Lower leg skin (tissue), 4 donors: ENCODE results near the gene WIPF2. TPM values are rescaled to one million over a fixed set of nuclear protein-coding genes. Genes with fewer than 3 reads are reported as not detected.

Experiments
- DNase-seq, 2 donors: peaks; one replicate each; pipeline ENCODE4 v3.0.0-alpha.2; 2019; ENCODE audit warnings: low spot score in 2 of 2
- H3K4me3 ChIP-seq: fragments of 200-600 bp; sonication (generic); 2 replicates; pipeline ENCODE4 v1.5.1; 2017; ENCODE audit warnings: mild to moderate bottlenecking, low read depth; ENCODE audit not compliant: poor library complexity, severe bottlenecking
- POLR2A ChIP-seq, 2 donors: fragments of 450-650 bp; IDR thresholded peaks; one replicate each; pipeline ENCODE4 v1.6.1; 2016 to 2017; ENCODE audit warnings: antibody characterized with exemption in 2 of 2, mild to moderate bottlenecking in 1 of 2, moderate library complexity in 1 of 2
- WGBS, 2 donors: methylation state at CpG; one replicate each; pipeline ENCODE4 v1.1.5; 2018; 5-methylcytosine and 5-hydroxymethylcytosine counted together
- intact Hi-C: fragments of 100-400 bp; cut with DNase I; formaldehyde crosslinking; loops from one replicate; pipeline ENCODE4 v1.15.0; 2023; ENCODE audit warnings: low total_unique reads
- total RNA-seq, 4 donors: library from RNA; depleted of rRNA; stranded (reverse); fragments of >200 nt; gene quantifications; one replicate each; pipeline ENCODE4 v1.1.0, GENCODE V29; 2016
- TF ChIP-seq, protein P1 (sequence below), 3 donors: fragments of 450-650 bp; IDR thresholded peaks; one replicate each; pipeline ENCODE4 v1.5.1; 2016; ENCODE audit warnings: antibody characterized with exemption in 3 of 3, mild to moderate bottlenecking in 3 of 3, moderate library complexity in 2 of 3

WIPF2 gene
- total RNA-seq, 4 donors from 2014 or later: 14.5 to 24.3 (median 18.5) TPM

DNA sequence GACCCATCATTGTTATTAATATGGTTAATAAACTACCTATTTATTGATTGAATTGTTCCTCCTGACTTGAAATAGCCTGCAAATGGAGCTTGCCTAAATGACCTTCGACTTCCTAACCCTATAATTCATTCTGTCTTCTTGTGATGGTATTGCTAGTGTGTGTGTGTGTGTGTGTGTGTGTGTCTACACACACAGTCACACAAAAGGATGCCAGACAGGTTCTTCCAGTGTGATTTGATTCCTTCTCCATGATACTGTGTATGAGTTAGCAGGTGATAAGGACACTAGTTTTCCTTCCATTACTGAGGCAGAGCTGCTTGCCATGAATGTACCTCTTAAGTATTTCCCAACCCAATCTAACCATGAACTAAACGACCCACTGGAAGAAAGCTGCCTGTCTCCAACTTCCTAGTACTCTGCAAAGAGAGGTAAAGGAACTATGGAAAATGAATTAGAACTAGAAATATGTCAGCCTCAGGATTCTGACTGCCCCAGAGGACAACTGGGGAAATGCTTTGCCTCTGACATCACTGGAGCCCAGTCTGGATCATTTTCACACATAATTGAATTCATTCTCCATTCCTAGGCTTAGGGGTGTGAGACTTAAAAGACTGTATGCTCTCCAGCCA lies 65.1 kb downstream of the WIPF2 start:
- intact Hi-C loops: no loop called here
- TF ChIP-seq, protein P1, sequence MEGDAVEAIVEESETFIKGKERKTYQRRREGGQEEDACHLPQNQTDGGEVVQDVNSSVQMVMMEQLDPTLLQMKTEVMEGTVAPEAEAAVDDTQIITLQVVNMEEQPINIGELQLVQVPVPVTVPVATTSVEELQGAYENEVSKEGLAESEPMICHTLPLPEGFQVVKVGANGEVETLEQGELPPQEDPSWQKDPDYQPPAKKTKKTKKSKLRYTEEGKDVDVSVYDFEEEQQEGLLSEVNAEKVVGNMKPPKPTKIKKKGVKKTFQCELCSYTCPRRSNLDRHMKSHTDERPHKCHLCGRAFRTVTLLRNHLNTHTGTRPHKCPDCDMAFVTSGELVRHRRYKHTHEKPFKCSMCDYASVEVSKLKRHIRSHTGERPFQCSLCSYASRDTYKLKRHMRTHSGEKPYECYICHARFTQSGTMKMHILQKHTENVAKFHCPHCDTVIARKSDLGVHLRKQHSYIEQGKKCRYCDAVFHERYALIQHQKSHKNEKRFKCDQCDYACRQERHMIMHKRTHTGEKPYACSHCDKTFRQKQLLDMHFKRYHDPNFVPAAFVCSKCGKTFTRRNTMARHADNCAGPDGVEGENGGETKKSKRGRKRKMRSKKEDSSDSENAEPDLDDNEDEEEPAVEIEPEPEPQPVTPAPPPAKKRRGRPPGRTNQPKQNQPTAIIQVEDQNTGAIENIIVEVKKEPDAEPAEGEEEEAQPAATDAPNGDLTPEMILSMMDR (IDR thresholded peaks at IDR 0.05): no peak
- no peak for TF ChIP-seq POLR2A (IDR thresholded peaks at IDR 0.05)
- 27 to 37% methylated on average over 2 of the region's 2 CpGs for WGBS, 2 donors
- no peak overlapping the region for H3K4me3 ChIP-seq
- no peak for DNase-seq

DNA sequence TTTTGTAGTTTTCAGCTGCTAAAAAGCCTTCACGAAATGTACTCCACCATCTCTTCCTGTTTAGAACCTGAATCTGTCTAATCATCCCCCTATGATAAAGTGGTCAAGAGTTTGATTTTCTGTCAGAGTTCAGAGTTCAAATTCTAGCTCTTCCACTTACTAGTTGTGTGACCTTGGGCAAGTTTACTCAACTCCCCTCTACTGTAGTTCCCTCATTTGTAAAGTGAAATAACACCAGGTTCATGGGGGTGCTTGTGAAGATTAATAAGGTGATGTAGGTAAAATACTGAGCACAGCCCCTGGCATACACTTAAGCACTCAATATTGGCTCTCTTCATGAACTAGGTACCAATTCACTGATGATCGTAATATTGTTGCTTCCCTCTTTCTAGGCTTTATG lies 67.4 kb downstream of the WIPF2 start:
- no peak for DNase-seq
- WGBS, 2 donors: 95 to 98% methylated on average over 2 of the region's 2 CpGs
- no peak overlapping the region for H3K4me3 ChIP-seq
- intact Hi-C loops: no loop called here
- TF ChIP-seq, protein P1 (IDR thresholded peaks at IDR 0.05): no peak
- TF ChIP-seq POLR2A (IDR thresholded peaks at IDR 0.05): no peak

DNA sequence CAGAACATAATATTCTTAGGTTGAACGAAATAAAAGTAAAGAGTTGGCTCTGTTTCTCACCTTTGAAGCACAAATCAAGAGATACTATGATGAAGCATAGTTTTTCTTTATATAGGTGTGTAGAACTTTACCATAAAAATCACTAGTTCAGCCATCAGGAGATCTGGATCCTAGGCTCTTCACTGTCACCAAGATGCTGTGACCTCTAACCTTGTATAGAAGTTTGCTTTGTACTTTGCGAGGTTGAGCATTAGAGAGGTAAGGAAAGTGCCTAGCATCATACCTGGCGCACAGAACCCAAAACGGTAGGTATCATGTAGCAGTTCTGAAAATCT lies 68.0 kb downstream of the WIPF2 start:
- no peak for TF ChIP-seq POLR2A (IDR thresholded peaks at IDR 0.05)
- TF ChIP-seq, protein P1 (IDR thresholded peaks at IDR 0.05): no peak
- H3K4me3 ChIP-seq: no peak overlapping the region
- intact Hi-C loops: no loop called here
- DNase-seq: no peak
- WGBS, 2 donors: 49 to 51% methylated on average over 4 of the region's 4 CpGs

DNA sequence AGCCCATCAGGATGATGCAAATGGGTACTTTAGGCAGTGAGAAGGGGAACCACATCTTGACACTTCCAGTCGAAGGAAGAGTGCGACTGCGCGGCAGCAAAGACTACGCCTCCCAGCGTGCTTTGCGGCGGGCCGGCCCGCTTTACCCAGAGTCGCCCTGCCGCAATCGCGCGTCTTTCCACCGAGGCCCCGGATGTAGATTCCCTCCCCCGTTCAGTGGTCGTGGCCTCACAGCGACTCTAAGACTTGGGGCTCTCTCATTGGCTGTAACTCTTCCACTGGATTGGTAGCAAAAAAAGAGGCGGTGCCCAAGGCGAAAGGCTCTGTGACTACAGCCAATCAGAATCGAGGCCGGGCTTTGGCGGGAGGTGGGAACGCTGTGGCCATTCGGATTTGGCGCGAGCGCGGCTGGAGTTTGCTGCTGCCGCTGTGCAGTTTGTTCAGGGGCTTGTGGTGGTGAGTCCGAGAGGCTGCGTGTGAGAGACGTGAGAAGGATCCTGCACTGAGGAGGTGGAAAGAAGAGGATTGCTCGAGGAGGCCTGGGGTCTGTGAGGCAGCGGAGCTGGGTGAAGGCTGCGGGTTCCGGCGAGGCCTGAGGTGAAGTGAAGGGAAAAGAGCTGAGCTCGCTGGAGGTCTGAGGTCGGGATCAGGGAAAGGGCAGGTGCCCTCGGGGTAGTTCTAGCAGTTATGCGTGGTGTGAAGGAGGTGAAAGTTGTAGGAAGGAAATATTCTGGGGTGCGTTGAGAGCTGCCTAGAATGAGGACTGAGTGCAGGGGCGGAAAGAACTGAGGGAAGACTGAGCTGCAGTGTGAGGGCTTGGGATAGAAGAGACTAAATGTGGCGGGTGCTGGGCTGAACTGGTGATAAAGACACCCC lies 68.6 kb downstream of the WIPF2 start, which contains the start of gene CDC6:
CDC6 (plus strand) TSS at position 386 of the 876 bp plus-strand sequence. CDS start 1,542 bp downstream, outside the sequence.
- H3K4me3 ChIP-seq: peak within 1 kb of the TSS; percentile 39
- intact Hi-C loops: no loop called here
- WGBS, 2 donors: 0 to 1% methylated on average over 28 to 46 of the region's 47 CpGs
- peak; percentile 99 to 100 for DNase-seq
- TF ChIP-seq, protein P1 (IDR thresholded peaks at IDR 0.05): peak in 1 of 3 donors; percentile 62
- TF ChIP-seq POLR2A (IDR thresholded peaks at IDR 0.05): no peak

DNA sequence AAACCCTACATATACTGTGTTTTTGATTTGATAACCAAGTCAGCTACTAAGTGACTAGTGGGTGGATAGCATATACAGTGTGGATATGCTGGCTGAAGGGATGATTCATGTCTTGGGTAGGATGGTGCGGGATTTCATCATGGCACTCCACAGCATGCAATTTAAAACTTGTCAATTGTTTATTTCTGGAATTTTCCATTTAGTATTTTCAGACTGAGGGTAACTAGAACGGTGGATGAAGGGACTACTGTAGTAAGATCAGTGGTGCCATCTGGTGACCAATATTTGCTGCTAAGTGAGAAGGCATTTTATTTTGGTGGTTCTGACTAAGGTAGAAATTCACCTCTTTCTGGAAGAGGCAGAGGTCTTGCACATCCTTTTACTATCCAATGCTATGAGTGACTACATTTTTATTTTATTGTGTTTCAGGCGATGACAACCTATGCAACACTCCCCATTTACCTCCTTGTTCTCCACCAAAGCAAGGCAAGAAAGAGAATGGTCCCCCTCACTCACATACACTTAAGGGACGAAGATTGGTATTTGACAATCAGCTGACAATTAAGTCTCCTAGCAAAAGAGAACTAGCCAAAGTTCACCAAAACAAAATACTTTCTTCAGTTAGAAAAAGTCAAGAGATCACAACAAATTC lies 71.7 kb downstream of the WIPF2 start:
- WGBS, 2 donors: 49% methylated on average over 4 of the region's 4 CpGs
- intact Hi-C loops: loop anchor here (5.0 to 10.0 kb wide), 2 partner anchors 93 to 266 kb away; no protein-coding TSS in a partner anchor
- no peak overlapping the region for H3K4me3 ChIP-seq
- peak in 1 of 2 donors; percentile 68 for DNase-seq
- TF ChIP-seq, protein P1 (IDR thresholded peaks at IDR 0.05): no peak
- no peak for TF ChIP-seq POLR2A (IDR thresholded peaks at IDR 0.05)
